ENCODE data around the gene PCDHB8.
A peak's percentile ranks its signal among the peaks of the same experiment; 100 is the strongest.
"Not testable (repeated sequence)": the region's sequence is repeated elsewhere in the genome, so short reads cannot be mapped to it uniquely, and the experiment has no call there.

PCDHB8 gene

GRCh38 chr5:141177577-141178191 is at the start of gene PCDHB8:
TSS of gene PCDHB8 (plus strand) at chr5:141177790. CDS start at chr5:141178035, 245 bp downstream.
- not testable (repeated sequence) for H3K9me3 Mint-ChIP-seq; H3K27ac Mint-ChIP-seq (ENCODE audit: low read depth); DNase-seq (ENCODE audit: low spot score in 2 of 2); H3K4me1 Mint-ChIP-seq; H3K36me3 Mint-ChIP-seq (ENCODE audit: insufficient read depth); H3K4me3 Mint-ChIP-seq; ATAC-seq (replicated peaks; ENCODE audit: extremely low read depth, poor library complexity, severe bottlenecking)
- H3K27me3 Mint-ChIP-seq, result peaks cover 34% of the 10 kb centered on the region

- H3K36me3 Mint-ChIP-seq (ENCODE audit: insufficient read depth), result no peaks in the 10 kb centered on the region
- ATAC-seq (replicated peaks; ENCODE audit: extremely low read depth, poor library complexity, severe bottlenecking), result no peak
- peaks cover 15% of the 10 kb centered on the region for H3K27me3 Mint-ChIP-seq
- peaks cover 11% of the 10 kb centered on the region for H3K9me3 Mint-ChIP-seq
- no peak for DNase-seq (ENCODE audit: low spot score in 2 of 2)
- peak within 1 kb of the TSS; percentile 59 for H3K4me3 Mint-ChIP-seq
- no peak within 1 kb of the TSS for H3K27ac Mint-ChIP-seq (ENCODE audit: low read depth)
- peaks cover 7% of the 10 kb centered on the region for H3K4me1 Mint-ChIP-seq
Measured at GRCh38 chr5:141135030-141135717, 42.4 kb upstream of the PCDHB8 start, which contains the start of gene PCDHB5. TSS of gene PCDHB5 (plus strand) at chr5:141135206. CDS start at chr5:141135435, 229 bp downstream.

- ATAC-seq (replicated peaks; ENCODE audit: extremely low read depth, poor library complexity, severe bottlenecking), result no peak
- Mint-ChIP-seq H3K9me3 (peaks cover 11% of the 10 kb centered on the region), H3K27ac (ENCODE audit: low read depth) (no peak overlapping the region), H3K27me3 (peaks cover 15% of the 10 kb centered on the region), H3K36me3 (ENCODE audit: insufficient read depth) (no peaks in the 10 kb centered on the region), H3K4me1 (peaks cover 7% of the 10 kb centered on the region), H3K4me3 (no peak overlapping the region)
- DNase-seq (ENCODE audit: low spot score in 2 of 2), result no peak
Measured at GRCh38 chr5:141135718-141136266, 41.8 kb upstream of the PCDHB8 start.

GRCh38 chr5:141137346-141137745 is 40.2 kb upstream of the PCDHB8 start:
- H3K4me3 Mint-ChIP-seq; ATAC-seq (replicated peaks; ENCODE audit: extremely low read depth, poor library complexity, severe bottlenecking); H3K27ac Mint-ChIP-seq (ENCODE audit: low read depth); H3K36me3 Mint-ChIP-seq (ENCODE audit: insufficient read depth); DNase-seq (ENCODE audit: low spot score in 2 of 2); H3K4me1 Mint-ChIP-seq: not testable (repeated sequence)
- peaks cover 15% of the 10 kb centered on the region for H3K27me3 Mint-ChIP-seq
- H3K9me3 Mint-ChIP-seq, result peaks cover 11% of the 10 kb centered on the region

GRCh38 chr5:141149812-141150211 is 27.8 kb upstream of the PCDHB8 start, which contains the start of gene PCDHB6:
TSS of gene PCDHB6 (plus strand) at chr5:141150057. CDS start at chr5:141150258, 201 bp downstream.
- no peak within 1 kb of the TSS for H3K27ac Mint-ChIP-seq (ENCODE audit: low read depth)
- no peak within 1 kb of the TSS for H3K4me3 Mint-ChIP-seq
- H3K36me3 Mint-ChIP-seq (ENCODE audit: insufficient read depth), result no peaks in the 10 kb centered on the region
- peaks cover 6% of the 10 kb centered on the region for H3K9me3 Mint-ChIP-seq
- peaks cover 64% of the 10 kb centered on the region for H3K27me3 Mint-ChIP-seq
- ATAC-seq (replicated peaks; ENCODE audit: extremely low read depth, poor library complexity, severe bottlenecking), result no peak
- H3K4me1 Mint-ChIP-seq, result no peaks in the 10 kb centered on the region
- no peak for DNase-seq (ENCODE audit: low spot score in 2 of 2)

GRCh38 chr5:141150224-141150992 is 27.2 kb upstream of the PCDHB8 start:
- Mint-ChIP-seq H3K4me3 (no peak overlapping the region), H3K36me3 (ENCODE audit: insufficient read depth) (no peaks in the 10 kb centered on the region), H3K4me1 (no peaks in the 10 kb centered on the region), H3K9me3 (peaks cover 6% of the 10 kb centered on the region), H3K27ac (ENCODE audit: low read depth) (no peak overlapping the region), H3K27me3 (peaks cover 61% of the 10 kb centered on the region)
- DNase-seq (ENCODE audit: low spot score in 2 of 2) (no peak), ATAC-seq (replicated peaks; ENCODE audit: extremely low read depth, poor library complexity, severe bottlenecking) (no peak)

- H3K9me3 Mint-ChIP-seq, result peaks cover 6% of the 10 kb centered on the region
- H3K4me3 Mint-ChIP-seq, result no peak overlapping the region
- ATAC-seq (replicated peaks; ENCODE audit: extremely low read depth, poor library complexity, severe bottlenecking), result no peak
- no peaks in the 10 kb centered on the region for H3K36me3 Mint-ChIP-seq (ENCODE audit: insufficient read depth)
- peaks cover 61% of the 10 kb centered on the region for H3K27me3 Mint-ChIP-seq
- no peaks in the 10 kb centered on the region for H3K4me1 Mint-ChIP-seq
- DNase-seq (ENCODE audit: low spot score in 2 of 2), result no peak
- no peak overlapping the region for H3K27ac Mint-ChIP-seq (ENCODE audit: low read depth)
Measured at GRCh38 chr5:141150993-141151325, 26.6 kb upstream of the PCDHB8 start.

GRCh38 chr5:141151632-141152031 is 26.0 kb upstream of the PCDHB8 start:
- H3K4me1 Mint-ChIP-seq; H3K4me3 Mint-ChIP-seq; H3K9me3 Mint-ChIP-seq; ATAC-seq (replicated peaks; ENCODE audit: extremely low read depth, poor library complexity, severe bottlenecking); DNase-seq (ENCODE audit: low spot score in 2 of 2); H3K36me3 Mint-ChIP-seq (ENCODE audit: insufficient read depth); H3K27ac Mint-ChIP-seq (ENCODE audit: low read depth): not testable (repeated sequence)
- H3K27me3 Mint-ChIP-seq, result peaks cover 61% of the 10 kb centered on the region

GRCh38 chr5:141152096-141152495 is 25.5 kb upstream of the PCDHB8 start:
- H3K27ac Mint-ChIP-seq (ENCODE audit: low read depth), result not testable (repeated sequence)

GRCh38 chr5:141155540-141156374 is 21.8 kb upstream of the PCDHB8 start:
- Mint-ChIP-seq H3K4me1 (no peaks in the 10 kb centered on the region), H3K4me3 (no peak overlapping the region), H3K27me3 (peaks cover 54% of the 10 kb centered on the region), H3K27ac (ENCODE audit: low read depth) (no peak overlapping the region), H3K36me3 (ENCODE audit: insufficient read depth) (no peaks in the 10 kb centered on the region), H3K9me3 (no peaks in the 10 kb centered on the region)
- DNase-seq (ENCODE audit: low spot score in 2 of 2) (no peak), ATAC-seq (replicated peaks; ENCODE audit: extremely low read depth, poor library complexity, severe bottlenecking) (no peak)

More at GRCh38 chr5:141152096-141152495, 25.5 kb upstream of the PCDHB8 start:
- H3K9me3 Mint-ChIP-seq; H3K36me3 Mint-ChIP-seq (ENCODE audit: insufficient read depth); H3K4me3 Mint-ChIP-seq; ATAC-seq (replicated peaks; ENCODE audit: extremely low read depth, poor library complexity, severe bottlenecking); H3K4me1 Mint-ChIP-seq; DNase-seq (ENCODE audit: low spot score in 2 of 2): not testable (repeated sequence)
- H3K27me3 Mint-ChIP-seq, result peaks cover 60% of the 10 kb centered on the region

GRCh38 chr5:141157356-141157755 is 20.2 kb upstream of the PCDHB8 start:
- H3K4me1 Mint-ChIP-seq; DNase-seq (ENCODE audit: low spot score in 2 of 2); H3K36me3 Mint-ChIP-seq (ENCODE audit: insufficient read depth); H3K27ac Mint-ChIP-seq (ENCODE audit: low read depth); ATAC-seq (replicated peaks; ENCODE audit: extremely low read depth, poor library complexity, severe bottlenecking); H3K4me3 Mint-ChIP-seq; H3K9me3 Mint-ChIP-seq: not testable (repeated sequence)
- peaks cover 46% of the 10 kb centered on the region for H3K27me3 Mint-ChIP-seq

GRCh38 chr5:141157901-141158300 is 19.7 kb upstream of the PCDHB8 start:
- not testable (repeated sequence) for DNase-seq (ENCODE audit: low spot score in 2 of 2); H3K36me3 Mint-ChIP-seq (ENCODE audit: insufficient read depth); H3K4me1 Mint-ChIP-seq; ATAC-seq (replicated peaks; ENCODE audit: extremely low read depth, poor library complexity, severe bottlenecking); H3K9me3 Mint-ChIP-seq; H3K4me3 Mint-ChIP-seq
- Mint-ChIP-seq H3K27me3 (peaks cover 41% of the 10 kb centered on the region), H3K27ac (ENCODE audit: low read depth) (peak overlapping the region; percentile 46)
